Stimulated activated CD8-positive, alpha-beta memory T cell treated with anti-CD3 and anti-CD28 coated beads, Interleukin-7, amount 100 ng/mL, for 4 hours (primary cell): ENCODE measurements around the gene HSPG2.
"Not testable (repeated sequence)": the region's sequence is repeated elsewhere in the genome, so short reads cannot be mapped to it uniquely, and the experiment has no call there.

Experiments
- DNase-seq, 2 donors: peaks; one replicate each; pipeline ENCODE4 v3.0.0-alpha.2; 2020; ENCODE audit warnings: low read depth in 2 of 2

The HSPG2 gene

GRCh38 chr1:21932127-21932526 is 5.0 kb downstream of the HSPG2 start:
- no peak for DNase-seq

- no peak for DNase-seq
These were observed 5.7 kb downstream of the HSPG2 start for GRCh38 chr1:21931171-21932093.

- no peak for DNase-seq
These were observed 6.4 kb downstream of the HSPG2 start for GRCh38 chr1:21930629-21931170.

- no peak for DNase-seq
These were observed 7.0 kb downstream of the HSPG2 start for GRCh38 chr1:21930080-21930571.

- no peak for DNase-seq
These were observed 9.4 kb downstream of the HSPG2 start for GRCh38 chr1:21927533-21928237.

- no peak for DNase-seq
These were observed 10.1 kb downstream of the HSPG2 start for GRCh38 chr1:21926814-21927532.

- DNase-seq = no peak
These were observed 11.0 kb downstream of the HSPG2 start for GRCh38 chr1:21926065-21926464.

- no peak for DNase-seq
These were observed 11.7 kb downstream of the HSPG2 start for GRCh38 chr1:21925334-21925940.

- DNase-seq = no peak
These were observed 12.6 kb downstream of the HSPG2 start for GRCh38 chr1:21924503-21925005.

GRCh38 chr1:21922090-21923013 is 14.8 kb downstream of the HSPG2 start:
- no peak for DNase-seq

GRCh38 chr1:21921100-21921875 is 15.8 kb downstream of the HSPG2 start:
- no peak for DNase-seq

GRCh38 chr1:21919520-21919919 is 17.6 kb downstream of the HSPG2 start:
- DNase-seq = no peak

- DNase-seq = not testable (repeated sequence)
These were observed 19.9 kb downstream of the HSPG2 start for GRCh38 chr1:21917239-21917631.

- no peak for DNase-seq
These were observed 20.5 kb downstream of the HSPG2 start for GRCh38 chr1:21916447-21917238.

GRCh38 chr1:21914880-21915640 is 22.1 kb downstream of the HSPG2 start:
- DNase-seq = no peak

GRCh38 chr1:21914450-21914849 is 22.7 kb downstream of the HSPG2 start:
- no peak for DNase-seq

- peak in 1 of 2 donors; percentile 4 for DNase-seq
These were observed 23.3 kb downstream of the HSPG2 start for GRCh38 chr1:21913763-21914162.

- DNase-seq = no peak
These were observed 23.9 kb downstream of the HSPG2 start for GRCh38 chr1:21913258-21913657.
